HCT116 (cell line): ENCODE results near the gene NR2F6. TPM values are rescaled to one million over a fixed set of nuclear protein-coding genes. Genes with fewer than 3 reads are reported as not detected.
A peak's percentile ranks its signal among the peaks of the same experiment; 100 is the strongest.

Experiments used
- ATAC-seq: fragments of 200-7000 bp; cut with Tn5 transposase; 2 replicates; pipeline ENCODE4 v1.9.1; 2020; ENCODE audit warnings: mild to moderate bottlenecking, moderate library complexity
- BruUV-seq: library from RNA; stranded (reverse); fragments of 400-500 nt; replicated peaks from 2 replicates; lab custom pipeline; 2021; lab: Mats Ljungman, UMichigan
- CTCF ChIA-PET: fragments of 300-600 bp; sonication (Branson Sonifier 250); formaldehyde crosslinking; loops from one replicate; lab custom pipeline; 2021; ENCODE audit warnings: antibody characterized with exemption; lab: Charles Lee
- POLR2A ChIA-PET: fragments of 300-600, 350-600 bp; sonication (Branson Sonifier 250); formaldehyde crosslinking; loops from one replicate; lab custom pipeline; 2021; ENCODE audit warnings: antibody characterized with exemption; lab: Charles Lee
- RAD21 ChIA-PET, 2 experiments: fragments of 300-600 bp; sonication (Branson Sonifier 250); formaldehyde crosslinking; loops; one replicate each; lab custom pipeline; 2023; ENCODE audit warnings: low total read pairs in 2 of 2; ENCODE audit not compliant: uncharacterized antibody in 2 of 2, unreplicated experiment in 2 of 2, low non-redundant PET in 1 of 2; lab: Charles Lee
- DNase-seq: peaks from one replicate; pipeline ENCODE4 v3.0.0-alpha.2; 2010; ENCODE audit warnings: low read depth, low spot score
- H2AFZ ChIP-seq: fragments of 200-600 bp; shearing (Covaris generic), sonication (generic); 2 replicates; pipeline ENCODE4 v1.6.1; 2017; ENCODE audit warnings: low read depth, mixed run types, mixed read lengths, antibody characterized with exemption, low read length; ENCODE audit not compliant: poor library complexity, severe bottlenecking
- H3K27ac ChIP-seq: 2 replicates; pipeline ENCODE4 v1.5.1; 2012; ENCODE audit warnings: low read depth, low read length
- H3K27me3 ChIP-seq: fragments of 200-600 bp; sonication (generic); 2 replicates; pipeline ENCODE4 v1.6.1; 2016; ENCODE audit warnings: mixed run types, low read length, mixed read lengths; ENCODE audit not compliant: insufficient read depth
- H3K36me3 ChIP-seq, 2 experiments: fragments of 200-500 bp in 1 of 2; fragments of 200-600 bp in 1 of 2; sonication (Bioruptor generic) in 1 of 2; sonication (generic) in 1 of 2; 2 replicates each; pipeline versions ENCODE4 v1.5.1 to v1.6.1; 2014 to 2016; ENCODE audit warnings: low read length in 2 of 2, inconsistent platforms in 1 of 2, mixed read lengths in 1 of 2, mixed run types in 1 of 2; ENCODE audit not compliant: insufficient read depth in 2 of 2, control insufficient read depth in 1 of 2
- H3K4me1 ChIP-seq, 2 experiments: fragments of 200-600 bp in 1 of 2; sonication (generic) in 1 of 2; 2 replicates each; pipeline versions ENCODE4 v1.5.1 to v1.6.1; 2012 to 2017; ENCODE audit warnings: low read length in 2 of 2, inconsistent platforms in 1 of 2, mild to moderate bottlenecking in 1 of 2, mixed read lengths in 1 of 2, mixed run types in 1 of 2, moderate library complexity in 1 of 2; ENCODE audit not compliant: insufficient read depth in 2 of 2, control insufficient read depth in 1 of 2
- H3K4me2 ChIP-seq: fragments of 200-600 bp; sonication (generic); 2 replicates; pipeline ENCODE4 v1.6.1; 2017; ENCODE audit warnings: mixed run types, low read length, mixed read lengths
- H3K4me3 ChIP-seq, 2 experiments: fragments of 200-600 bp in 1 of 2; sonication (generic) in 1 of 2; replicated peaks in 1 of 2; 2 replicates each; pipeline ENCODE4 v1.5.1; 2011 to 2016; ENCODE audit warnings: low read length in 2 of 2, control low read depth in 1 of 2, low read depth in 1 of 2, mild to moderate bottlenecking in 1 of 2, mixed read lengths in 1 of 2, mixed run types in 1 of 2
- H3K79me2 ChIP-seq: fragments of 200-600 bp; sonication (generic); 2 replicates; pipeline ENCODE4 v1.6.1; 2017; ENCODE audit warnings: mild to moderate bottlenecking, mixed run types, low read length, moderate library complexity, mixed read lengths; ENCODE audit not compliant: insufficient read depth
- H3K9ac ChIP-seq: fragments of 200-600 bp; sonication (generic); 2 replicates; pipeline ENCODE4 v1.6.1; 2016; ENCODE audit warnings: low read length, mixed read lengths
- H3K9me2 ChIP-seq: fragments of 200-600 bp; sonication (generic), shearing (Covaris generic); 2 replicates; pipeline ENCODE4 v1.6.1; 2017; ENCODE audit warnings: mixed run types, mild to moderate bottlenecking, moderate library complexity; ENCODE audit not compliant: insufficient read depth
- H3K9me3 ChIP-seq, 2 experiments: fragments of 200-500 bp in 1 of 2; fragments of 200-600 bp in 1 of 2; sonication (Bioruptor generic) in 1 of 2; sonication (generic) in 1 of 2; 2 replicates each; pipeline ENCODE4 v1.6.1; 2014 to 2017; ENCODE audit warnings: low read length in 2 of 2, mixed read lengths in 2 of 2, inconsistent platforms in 1 of 2, low read depth in 1 of 2, mild to moderate bottlenecking in 1 of 2, mixed run types in 1 of 2, moderate library complexity in 1 of 2; ENCODE audit not compliant: control insufficient read depth in 1 of 2, insufficient read depth in 1 of 2
- H4K20me1 ChIP-seq: fragments of 200-600 bp; sonication (generic), shearing (Covaris generic); 2 replicates; pipeline ENCODE4 v1.6.1; 2017; ENCODE audit warnings: mixed run types, mild to moderate bottlenecking, moderate library complexity; ENCODE audit not compliant: insufficient read depth
- ATF3 ChIP-seq: IDR thresholded peaks from 2 replicates; pipeline ENCODE4 v1.6.1; 2012
- CBX3 ChIP-seq: IDR thresholded peaks from 2 replicates; pipeline ENCODE4 v1.6.1; 2012; ENCODE audit warnings: low read depth
- CEBPB ChIP-seq: IDR thresholded peaks from 2 replicates; pipeline ENCODE4 v1.6.1; 2012; ENCODE audit warnings: low read depth
- CTCF ChIP-seq, 3 experiments: fragments of 200-600 bp in 1 of 3; sonication (generic) in 1 of 3; IDR thresholded peaks in 2 of 3; conservative IDR thresholded peaks in 1 of 3; 2 replicates each; pipeline ENCODE4 v1.5.1; 2012 to 2017; ENCODE audit warnings: low read depth in 2 of 3, low read length in 2 of 3, antibody characterized with exemption in 1 of 3, borderline replicate concordance in 1 of 3, control low read depth in 1 of 3, mild to moderate bottlenecking in 1 of 3, mixed read lengths in 1 of 3, mixed run types in 1 of 3, moderate library complexity in 1 of 3; ENCODE audit not compliant: insufficient read depth in 1 of 3
- EGR1 ChIP-seq: IDR thresholded peaks from 2 replicates; pipeline ENCODE4 v1.6.1; 2012; ENCODE audit warnings: low read depth
- EZH2 ChIP-seq: fragments of 200-600 bp; sonication (generic); IDR thresholded peaks from 2 replicates; pipeline ENCODE4 v1.6.1; 2017; ENCODE audit warnings: antibody characterized with exemption, mixed run types
- POLR2A ChIP-seq: IDR thresholded peaks from 2 replicates; pipeline ENCODE4 v1.7.0; 2011; ENCODE audit warnings: borderline replicate concordance; ENCODE audit not compliant: insufficient read depth, insufficient read length; ENCODE audit errors: extremely low read depth
- POLR2AphosphoS5 ChIP-seq: IDR thresholded peaks from 2 replicates; pipeline ENCODE4 v1.6.1; 2011; ENCODE audit warnings: mild to moderate bottlenecking, low read depth, low read length, moderate library complexity
- RAD21 ChIP-seq: IDR thresholded peaks from 2 replicates; pipeline ENCODE4 v1.6.1; 2012; ENCODE audit warnings: low read depth, mild to moderate bottlenecking
- REST ChIP-seq: IDR thresholded peaks from 2 replicates; pipeline ENCODE4 v1.6.1; 2012; ENCODE audit warnings: low read depth
- SIN3A ChIP-seq: IDR thresholded peaks from 2 replicates; pipeline ENCODE4 v1.6.1; 2012; ENCODE audit warnings: low read depth
- SP1 ChIP-seq: IDR thresholded peaks from 2 replicates; pipeline ENCODE4 v1.6.1; 2012; ENCODE audit warnings: low read depth
- SRF ChIP-seq: IDR thresholded peaks from 2 replicates; pipeline ENCODE4 v1.6.1; 2012; ENCODE audit warnings: low read depth
- YY1 ChIP-seq: IDR thresholded peaks from 2 replicates; pipeline ENCODE4 v1.6.1; 2011; ENCODE audit warnings: low read length, low read depth, moderate library complexity, mild to moderate bottlenecking; ENCODE audit not compliant: insufficient replicate concordance; ENCODE audit errors: extremely low read depth
- ZBTB33 ChIP-seq: IDR thresholded peaks from 2 replicates; pipeline ENCODE4 v1.6.1; 2011; ENCODE audit warnings: mild to moderate bottlenecking, low read length, moderate library complexity; ENCODE audit not compliant: insufficient replicate concordance; ENCODE audit errors: extremely low read depth
- ZFX ChIP-seq: fragments of 450-650 bp; IDR thresholded peaks from 2 replicates; pipeline ENCODE4 v1.6.1; 2017
- ZNF274 ChIP-seq: fragments of 200-500 bp; sonication (Bioruptor generic); IDR thresholded peaks from 2 replicates; pipeline ENCODE4 v1.6.1; 2014; ENCODE audit warnings: mild to moderate bottlenecking, low read depth, low read length, inconsistent platforms
- intact Hi-C: fragments of 100-400 bp; cut with micrococcal nuclease; formaldehyde crosslinking; loops from 2 replicates; pipeline ENCODE4 v1.10.0; 2022
- total RNA-seq: library from RNA; stranded (reverse); gene quantifications from one replicate; pipeline ENCODE4 v1.2.1, GENCODE V29; 2021; ENCODE audit not compliant: unreplicated experiment

NR2F6 gene
- total RNA-seq, 1 experiment from 2014 or later, result 88.0 TPM

GRCh38 chr19:17292301-17293074 lies 46.8 kb upstream of the NR2F6 start:
- RAD21 ChIA-PET, result interaction anchor here (0.7 to 1.0 kb wide), 2 partner anchors 13 to 284 kb away, joined by 3 to 7 read pairs; partner anchors contain the start of gene MRPL34 (in 1 of the 2)
- DNase-seq (peak; percentile 86), ATAC-seq (peak; percentile 85)
- H4K20me1 ChIP-seq, result no peaks in the 10 kb centered on the region
- BruUV-seq, result TSS peak; percentile 49
- CTCF ChIA-PET, result interaction anchor here (0.6 to 3.1 kb wide), 12 partner anchors 11 to 578 kb away, joined by 3 to 33 read pairs (median 5); partner anchors contain the start of genes ANKLE1, ANO8, DDA1 and MRPL34
- no peaks in the 10 kb centered on the region; a peak in 1 of 4 replicates for H3K9me3 ChIP-seq
- H3K36me3 ChIP-seq, result 0 out of 4 replicates have a peak, but pooled peaks cover 0 to 5% of the 10 kb centered on the region in 2 experiments
- peak overlapping the region; percentile 82 for H3K4me2 ChIP-seq
- H2AFZ ChIP-seq, result no peak overlapping the region
- POLR2A ChIA-PET, result interaction anchor here (0.7 to 2.5 kb wide), 12 partner anchors 12 to 574 kb away, joined by 3 to 22 read pairs (median 4); partner anchors contain the start of genes ABHD8, BABAM1, DDA1 and MRPL34
- H3K27ac ChIP-seq, result peak overlapping the region; percentile 95
- H3K79me2 ChIP-seq, result peaks cover 30% of the 10 kb centered on the region
- no peaks in the 10 kb centered on the region for H3K27me3 ChIP-seq
- intact Hi-C loops, result loop anchor here (1.0 to 2.0 kb wide), 2 partner anchors 16 to 94 kb away; partner anchors contain the start of gene DDA1
- peaks cover 20 to 52% of the 10 kb centered on the region in 2 experiments for H3K4me1 ChIP-seq
- H3K4me3 ChIP-seq, result peak overlapping the region; percentile 60 to 67
- peak overlapping the region; percentile 68 for H3K9ac ChIP-seq
- H3K9me2 ChIP-seq, result no peaks in the 10 kb centered on the region
- TF ChIP-seq POLR2A (peak; percentile 83), CTCF (IDR thresholded peaks at IDR 0.05 in 2 of 3, conservative IDR thresholded peaks at IDR 0.05 in 1 of 3; ENCODE audit: borderline replicate concordance in 1 of 3, insufficient read depth in 1 of 3, low read depth in 2 of 3, low read length in 2 of 3) (peak; percentile 65 to 88 (median 78)), ZNF274 (no peak), SRF (no peak), CBX3 (peak; percentile 43; the same call in 1 of the 2 replicates), ZFX (peak; percentile 68; the same call in 1 of the 2 replicates), ATF3 (no peak), EZH2 (no peak), POLR2AphosphoS5 (peak; percentile 84), REST (no peak), CEBPB (no peak), ZBTB33 (no peak), SP1 (peak; percentile 45), YY1 (peak; percentile 33), SIN3A (no peak), RAD21 (peak; percentile 94), EGR1 (no peak)
